Liver (tissue), 9 donors: ENCODE data around the gene GAS7. TPM values are rescaled to one million over a fixed set of nuclear protein-coding genes. Genes with fewer than 3 reads are reported as not detected.

Experiments
- DNase-seq: peaks from one replicate; pipeline ENCODE4 v3.0.0-alpha.2; 2017; ENCODE audit warnings: low spot score
- H3K27ac ChIP-seq, 2 donors: one replicate each; pipeline ENCODE4 v1.7.0; 2013; ENCODE audit warnings: inconsistent platforms in 2 of 2, low read length in 2 of 2, control low read depth in 1 of 2, low read depth in 1 of 2, mild to moderate bottlenecking in 1 of 2
- H3K27me3 ChIP-seq, 4 donors: one replicate each; pipeline versions ENCODE4 v1.6.1 to v1.7.0; 2013; ENCODE audit warnings: low read length in 3 of 4, inconsistent platforms in 1 of 4, mild to moderate bottlenecking in 1 of 4, moderate library complexity in 1 of 4; ENCODE audit not compliant: control insufficient read depth in 4 of 4, insufficient read depth in 4 of 4
- H3K36me3 ChIP-seq, 4 donors: one replicate each; pipeline versions ENCODE4 v1.6.1 to v1.7.0; 2013; ENCODE audit warnings: low read length in 3 of 4, mild to moderate bottlenecking in 3 of 4, low read depth in 1 of 4, moderate library complexity in 1 of 4; ENCODE audit not compliant: control insufficient read depth in 4 of 4, insufficient read depth in 3 of 4
- H3K4me1 ChIP-seq, 4 donors: one replicate each; pipeline versions ENCODE4 v1.6.1 to v1.7.0; 2013; ENCODE audit warnings: low read length in 3 of 4, mild to moderate bottlenecking in 3 of 4, moderate library complexity in 1 of 4; ENCODE audit not compliant: control insufficient read depth in 4 of 4, insufficient read depth in 4 of 4
- H3K4me3 ChIP-seq, 3 donors: one replicate each; pipeline versions ENCODE4 v1.6.1 to v1.7.0; 2013; ENCODE audit warnings: low read length in 3 of 3, control low read depth in 1 of 3, low read depth in 1 of 3, mild to moderate bottlenecking in 1 of 3
- H3K9ac ChIP-seq, 2 donors: one replicate each; pipeline ENCODE4 v1.7.0; 2013; ENCODE audit warnings: low read length in 2 of 2, mild to moderate bottlenecking in 2 of 2, moderate library complexity in 2 of 2, control low read depth in 1 of 2, low read depth in 1 of 2
- H3K9me3 ChIP-seq, 4 donors: one replicate each; pipeline versions ENCODE4 v1.6.1 to v1.7.0; 2013; ENCODE audit warnings: low read length in 3 of 4; ENCODE audit not compliant: control insufficient read depth in 4 of 4
- ATF3 ChIP-seq: IDR thresholded peaks from 2 replicates; pipeline ENCODE4 v1.6.1; 2016; ENCODE audit warnings: antibody characterized with exemption
- CTCF ChIP-seq: fragments of 150-350 bp; IDR thresholded peaks from 2 replicates; pipeline ENCODE4 v1.5.1; 2017; ENCODE audit warnings: improper control_type of control experiment, low read depth, low read length; ENCODE audit not compliant: missing input control
- EGR1 ChIP-seq, 2 donors: IDR thresholded peaks; 2 replicates each; pipeline ENCODE4 v1.6.1; 2016 to 2018; ENCODE audit warnings: antibody characterized with exemption in 2 of 2, low read depth in 2 of 2
- FOXA1 ChIP-seq: IDR thresholded peaks from 2 replicates; pipeline ENCODE4 v1.6.1; 2016; ENCODE audit warnings: antibody characterized with exemption
- FOXA2 ChIP-seq: IDR thresholded peaks from 2 replicates; pipeline ENCODE4 v1.6.1; 2016; ENCODE audit warnings: antibody characterized with exemption
- GABPA ChIP-seq, 2 donors: IDR thresholded peaks in 1 of 2; conservative IDR thresholded peaks in 1 of 2; 2 replicates each; pipeline ENCODE4 v1.6.1; 2016; ENCODE audit warnings: antibody characterized with exemption in 2 of 2, mild to moderate bottlenecking in 1 of 2, moderate library complexity in 1 of 2
- HNF4A ChIP-seq, 2 donors: conservative IDR thresholded peaks; 2 replicates each; pipeline ENCODE4 v1.6.1; 2016; ENCODE audit warnings: antibody characterized with exemption in 2 of 2, mild to moderate bottlenecking in 2 of 2
- HNF4G ChIP-seq: IDR thresholded peaks from 2 replicates; pipeline ENCODE4 v1.6.1; 2016; ENCODE audit warnings: antibody characterized with exemption
- JUND ChIP-seq, 2 donors: IDR thresholded peaks; 2 replicates each; pipeline ENCODE4 v1.6.1; 2016; ENCODE audit warnings: antibody characterized with exemption in 2 of 2
- MAX ChIP-seq: IDR thresholded peaks from 2 replicates; pipeline ENCODE4 v1.6.1; 2016; ENCODE audit warnings: antibody characterized with exemption
- REST ChIP-seq: IDR thresholded peaks from 2 replicates; pipeline ENCODE4 v1.6.1; 2016; ENCODE audit warnings: antibody characterized with exemption, mild to moderate bottlenecking
- RXRA ChIP-seq, 2 donors: IDR thresholded peaks; 2 replicates each; pipeline ENCODE4 v1.6.1; 2017 to 2018; ENCODE audit warnings: antibody characterized with exemption in 2 of 2, mild to moderate bottlenecking in 1 of 2
- SP1 ChIP-seq: IDR thresholded peaks from 2 replicates; pipeline ENCODE4 v1.6.1; 2018; ENCODE audit warnings: antibody characterized with exemption, mild to moderate bottlenecking
- TAF1 ChIP-seq: conservative IDR thresholded peaks from 2 replicates; pipeline ENCODE4 v1.6.1; 2016; ENCODE audit warnings: antibody characterized with exemption, mild to moderate bottlenecking
- YY1 ChIP-seq: IDR thresholded peaks from 2 replicates; pipeline ENCODE4 v1.6.1; 2016; ENCODE audit warnings: antibody characterized with exemption, mild to moderate bottlenecking
- ZBTB33 ChIP-seq: IDR thresholded peaks from 2 replicates; pipeline ENCODE4 v1.6.1; 2016; ENCODE audit warnings: antibody characterized with exemption
- WGBS: extraction: QIAGEN DNeasy Blood & Tissue Kit; methylation state at CpG from one replicate; pipeline ENCODE4 v1.1.7; 2013; 5-methylcytosine and 5-hydroxymethylcytosine counted together
- polyA plus RNA-seq, 2 donors: library from polyadenylated mRNA; stranded (reverse) in 1 of 2; unstranded in 1 of 2; fragments of 200-250 nt in 1 of 2; fragments of >200 nt in 1 of 2; fragmentation: Nextera tagmentation in 1 of 2; extraction: Ambion mirVana in 1 of 2; gene quantifications; one replicate each; pipeline versions ENCODE4 v1.2.1 to v1.2.3, GENCODE V29; 2013 to 2015
- total RNA-seq, 2 donors: library from RNA; depleted of rRNA; stranded (reverse); fragments of >200 nt; gene quantifications; one replicate each; pipeline ENCODE4 v1.2.3, GENCODE V29; 2014
- donor health status: healthy.
- donor health status: healthy.
- donor health status: healthy.
- donor health status: healthy.
- donor health status: healthy.

GAS7 gene
- total and polyA plus RNA-seq, 4 donors = 0.79 to 6.1 (median 2.5) TPM

- Histone ChIP-seq H3K9ac (no peak overlapping the region), H3K27ac (no peak overlapping the region), H3K36me3 (no peaks in the 10 kb centered on the region), H3K9me3 (no peaks in the 10 kb centered on the region), H3K4me1 (no peaks in the 10 kb centered on the region), H3K27me3 (peaks cover 0 to 2% (median 0%) of the 10 kb centered on the region in 4 donors), H3K4me3 (no peak overlapping the region)
- 88% methylated on average over 8 of the region's 8 CpGs for WGBS
- DNase-seq = no peak
- TF ChIP-seq FOXA1 (no peak), ATF3 (no peak), SP1 (no peak), HNF4G (no peak), EGR1 (IDR thresholded peaks at IDR 0.05; ENCODE audit: low read depth in 2 of 2) (no peak), CTCF (no peak), ZBTB33 (no peak), REST (no peak), GABPA (IDR thresholded peaks at IDR 0.05 in 1 of 2, conservative IDR thresholded peaks at IDR 0.05 in 1 of 2) (no peak), MAX (no peak), FOXA2 (no peak), RXRA (IDR thresholded peaks at IDR 0.05) (no peak), TAF1 (no peak), YY1 (no peak)
These were observed 13.3 kb upstream of the GAS7 start for GRCh38 chr17:10211666-10212065.

- 32% methylated on average over 6 of the region's 6 CpGs for WGBS
- Histone ChIP-seq H3K4me1 (no peaks in the 10 kb centered on the region), H3K27ac (no peak overlapping the region), H3K27me3 (no peaks in the 10 kb centered on the region), H3K9ac (no peak overlapping the region), H3K36me3 (no peaks in the 10 kb centered on the region), H3K4me3 (no peak overlapping the region), H3K9me3 (peaks cover 4 to 10% (median 8%) of the 10 kb centered on the region in 4 donors)
- no peak for DNase-seq
- TF ChIP-seq CTCF (no peak), GABPA (IDR thresholded peaks at IDR 0.05 in 1 of 2, conservative IDR thresholded peaks at IDR 0.05 in 1 of 2) (no peak), MAX (no peak), ZBTB33 (no peak), TAF1 (no peak), SP1 (no peak), JUND (IDR thresholded peaks at IDR 0.05) (no peak), RXRA (IDR thresholded peaks at IDR 0.05) (no peak), HNF4A (conservative IDR thresholded peaks at IDR 0.05) (no peak), FOXA2 (no peak)
These were observed 11.8 kb upstream of the GAS7 start for GRCh38 chr17:10210151-10210574.
